Caco-2 (cell line): Measurements from ENCODE around the gene ASB10. TPM values are rescaled to one million over a fixed set of nuclear protein-coding genes. Genes with fewer than 3 reads are reported as not detected.

Experiments used
- BruUV-seq: library from RNA; stranded (reverse); fragments of 400-500 nt; replicated peaks from 2 replicates; lab custom pipeline; 2021; lab: Mats Ljungman, UMichigan
- CTCF ChIA-PET: fragments of 300-600 bp; sonication (Branson Sonifier 250); formaldehyde crosslinking; loops from one replicate; lab custom pipeline; 2022; ENCODE audit warnings: antibody characterized with exemption; lab: Charles Lee
- POLR2A ChIA-PET: fragments of 300-600 bp; sonication (Branson Sonifier 250); formaldehyde crosslinking; loops from one replicate; lab custom pipeline; 2022; ENCODE audit warnings: antibody characterized with exemption; lab: Charles Lee
- DNase-seq, 2 experiments: peaks; one replicate each; pipeline versions ENCODE4 v3.0.0 to v3.0.0-alpha.2; 2020 to 2022
- H3K27me3 ChIP-seq: replicated peaks from 2 replicates; pipeline ENCODE4 v1.6.0; 2011; ENCODE audit warnings: low read length; ENCODE audit not compliant: control insufficient read depth, insufficient read depth
- H3K36me3 ChIP-seq: 2 replicates; pipeline ENCODE4 v1.5.1; 2011; ENCODE audit warnings: low read length; ENCODE audit not compliant: control insufficient read depth, insufficient read depth
- H3K4me1 ChIP-seq: fragments of 250-450 bp; sonication (Bioruptor Pico); 2 replicates; pipeline ENCODE4 v1.5.1; 2020; ENCODE audit warnings: mild to moderate bottlenecking
- H3K4me3 ChIP-seq: 2 replicates; pipeline ENCODE4 v1.5.1; 2011; ENCODE audit warnings: low read depth, mild to moderate bottlenecking, control low read depth, low read length
- H3K9me3 ChIP-seq: fragments of 250-450 bp; sonication (Bioruptor Pico); 2 replicates; pipeline ENCODE4 v1.5.1; 2020; ENCODE audit warnings: mild to moderate bottlenecking, moderate library complexity
- H3K27ac Mint-ChIP-seq: one replicate; pipeline ENCODE4 v1.8.0; 2022; ENCODE audit warnings: mixed read lengths; ENCODE audit not compliant: unreplicated experiment
- H3K27me3 Mint-ChIP-seq: one replicate; pipeline ENCODE4 v1.8.0; 2022; ENCODE audit warnings: mixed read lengths; ENCODE audit not compliant: insufficient read depth, unreplicated experiment
- H3K36me3 Mint-ChIP-seq: one replicate; pipeline ENCODE4 v1.8.0; 2022; ENCODE audit warnings: mild to moderate bottlenecking, mixed read lengths; ENCODE audit not compliant: insufficient read depth, unreplicated experiment
- H3K4me1 Mint-ChIP-seq: one replicate; pipeline ENCODE4 v1.8.0; 2022; ENCODE audit warnings: low read depth, mixed read lengths; ENCODE audit not compliant: unreplicated experiment
- H3K4me3 Mint-ChIP-seq: one replicate; pipeline ENCODE4 v1.8.0; 2022; ENCODE audit warnings: mild to moderate bottlenecking, moderate library complexity, mixed read lengths; ENCODE audit not compliant: unreplicated experiment
- H3K9me3 Mint-ChIP-seq: one replicate; pipeline ENCODE4 v1.8.0; 2022; ENCODE audit warnings: mixed read lengths; ENCODE audit not compliant: unreplicated experiment
- intact Hi-C: fragments of 100-400 bp; cut with micrococcal nuclease; formaldehyde crosslinking; loops from one replicate; pipeline ENCODE4 v1.10.0; 2022; ENCODE audit not compliant: unreplicated experiment
- total RNA-seq: library from RNA; stranded (reverse); gene quantifications from 2 replicates; pipeline ENCODE4 v1.2.3, GENCODE V29; 2022
- TF ChIP-seq, protein P1 (sequence below), 2 experiments: fragments of 200-600 bp in 1 of 2; IDR thresholded peaks; 1 replicate in 1 of 2; 2 replicates in 1 of 2; pipeline versions ENCODE4 v1.5.1 to v1.8.0; 2011 to 2022; ENCODE audit warnings: antibody characterized with exemption in 1 of 2, control low read depth in 1 of 2, inconsistent platforms in 1 of 2, low read depth in 1 of 2, low read length in 1 of 2, mild to moderate bottlenecking in 1 of 2, moderate library complexity in 1 of 2; ENCODE audit not compliant: insufficient read depth in 1 of 2, severe bottlenecking in 1 of 2, unreplicated experiment in 1 of 2

ASB10 gene
- total RNA-seq, 1 experiment from 2014 or later: not detected

DNA sequence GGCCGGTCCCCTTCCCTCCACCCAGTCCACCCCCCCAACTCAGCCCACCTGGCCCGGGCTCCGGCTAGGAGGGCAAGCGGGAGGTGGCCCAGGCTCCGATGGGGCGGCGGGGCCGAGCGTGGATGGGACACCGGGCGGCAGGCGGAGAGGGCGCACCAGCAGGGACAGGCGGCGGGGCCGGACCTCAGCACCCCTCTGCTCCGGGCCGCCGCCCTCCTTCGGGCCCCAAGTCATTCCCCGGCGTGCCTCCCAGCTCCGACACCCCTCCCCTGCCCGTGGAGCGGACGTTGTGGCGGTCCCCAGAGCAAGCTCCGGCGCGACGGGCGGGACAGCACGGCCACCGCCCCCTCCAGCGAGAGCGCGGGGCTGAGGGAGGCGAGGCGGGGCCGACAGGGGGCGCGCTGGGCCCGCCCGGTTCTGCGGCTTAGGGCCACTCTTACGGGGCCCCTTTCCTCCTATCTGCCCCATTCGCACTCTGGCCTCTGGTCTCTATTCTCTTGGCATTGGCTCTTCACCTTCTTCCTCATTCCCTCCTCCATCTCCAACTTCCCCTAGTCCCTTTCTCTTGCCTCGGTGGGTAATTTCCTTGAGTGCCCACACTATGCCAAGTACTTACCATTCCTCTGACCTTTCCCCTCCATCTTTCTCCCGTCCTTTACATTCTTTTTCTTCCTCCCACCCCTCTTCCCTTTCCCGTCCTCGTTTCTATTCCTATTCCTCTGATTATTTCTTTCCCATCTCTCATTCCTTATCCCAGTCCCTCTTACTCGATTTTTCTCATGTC, 18.9 kb downstream of the ASB10 start:
- Histone ChIP-seq H3K36me3 (no peaks in the 10 kb centered on the region), H3K27me3 (peaks cover 13% of the 10 kb centered on the region), H3K4me1 (0 out of 2 replicates have a peak, but pooled peaks cover 4% of the 10 kb centered on the region), H3K4me3 (peak overlapping the region; percentile 40), H3K9me3 (no peaks in the 10 kb centered on the region)
- Mint-ChIP-seq H3K9me3 (no peaks in the 10 kb centered on the region), H3K27me3 (peaks cover 30% of the 10 kb centered on the region), H3K4me3 (peak overlapping the region; percentile 62), H3K27ac (no peak overlapping the region), H3K4me1 (peaks cover 5% of the 10 kb centered on the region), H3K36me3 (no peaks in the 10 kb centered on the region)
- BruUV-seq: no TSS peak
- DNase-seq: peak in 1 of 2 experiments; percentile 67
- ChIA-PET POLR2A (no interaction called here), CTCF (interaction anchor here (0.7 to 1.6 kb wide), 5 partner anchors 10 to 200 kb away, joined by 3 to 5 read pairs (median 4); no protein-coding TSS in a partner anchor)
- intact Hi-C loops: loop anchor here (1.0 kb wide), 1 partner anchor 44 kb away; no protein-coding TSS in a partner anchor
- TF ChIP-seq, protein P1, sequence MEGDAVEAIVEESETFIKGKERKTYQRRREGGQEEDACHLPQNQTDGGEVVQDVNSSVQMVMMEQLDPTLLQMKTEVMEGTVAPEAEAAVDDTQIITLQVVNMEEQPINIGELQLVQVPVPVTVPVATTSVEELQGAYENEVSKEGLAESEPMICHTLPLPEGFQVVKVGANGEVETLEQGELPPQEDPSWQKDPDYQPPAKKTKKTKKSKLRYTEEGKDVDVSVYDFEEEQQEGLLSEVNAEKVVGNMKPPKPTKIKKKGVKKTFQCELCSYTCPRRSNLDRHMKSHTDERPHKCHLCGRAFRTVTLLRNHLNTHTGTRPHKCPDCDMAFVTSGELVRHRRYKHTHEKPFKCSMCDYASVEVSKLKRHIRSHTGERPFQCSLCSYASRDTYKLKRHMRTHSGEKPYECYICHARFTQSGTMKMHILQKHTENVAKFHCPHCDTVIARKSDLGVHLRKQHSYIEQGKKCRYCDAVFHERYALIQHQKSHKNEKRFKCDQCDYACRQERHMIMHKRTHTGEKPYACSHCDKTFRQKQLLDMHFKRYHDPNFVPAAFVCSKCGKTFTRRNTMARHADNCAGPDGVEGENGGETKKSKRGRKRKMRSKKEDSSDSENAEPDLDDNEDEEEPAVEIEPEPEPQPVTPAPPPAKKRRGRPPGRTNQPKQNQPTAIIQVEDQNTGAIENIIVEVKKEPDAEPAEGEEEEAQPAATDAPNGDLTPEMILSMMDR (IDR thresholded peaks at IDR 0.05; ENCODE audit: insufficient read depth in 1 of 2, low read depth in 1 of 2, low read length in 1 of 2, severe bottlenecking in 1 of 2, unreplicated experiment in 1 of 2): peak; percentile 52 to 83

DNA sequence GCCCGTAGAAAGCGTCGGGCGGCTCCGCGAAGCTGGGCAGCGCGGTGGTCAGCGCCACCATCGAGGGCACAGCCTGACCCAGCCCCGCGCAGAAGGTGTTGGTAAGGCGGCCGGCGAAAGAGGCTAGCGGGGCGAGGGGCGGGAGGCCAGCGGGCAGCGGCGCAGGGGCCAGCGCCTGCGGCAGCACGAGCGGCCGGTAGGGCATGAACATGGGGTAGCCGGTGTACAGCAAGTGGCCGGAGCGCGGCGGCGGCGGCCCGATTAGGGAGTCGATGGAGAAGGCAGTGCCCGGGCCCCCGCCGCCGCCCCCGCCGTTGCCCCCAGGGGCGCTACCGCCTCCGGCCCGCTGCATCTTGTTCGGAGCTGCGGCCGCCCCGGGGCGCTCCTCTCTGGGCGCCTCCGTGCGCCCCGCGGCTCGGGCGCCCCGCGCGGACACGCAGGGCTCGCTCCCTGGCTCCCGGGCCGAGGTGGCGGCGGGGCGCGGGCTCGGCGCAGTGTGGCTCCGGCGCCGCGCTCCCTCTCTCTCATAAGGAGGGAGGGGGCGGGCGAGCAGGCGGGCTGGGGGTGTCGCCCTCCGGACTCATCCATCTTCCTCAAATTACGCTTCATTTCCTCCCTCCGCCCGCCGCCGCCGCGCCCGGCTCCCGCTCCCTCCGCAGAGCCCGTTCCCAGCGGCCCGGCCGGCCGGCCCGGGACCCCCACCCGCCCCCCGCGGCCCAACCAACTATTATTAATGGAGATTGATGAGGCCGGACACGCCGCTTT, 19.7 kb downstream of the ASB10 start, which contains the start of gene GBX1:
Gene GBX1, minus strand, starts transcription at position 498 of the 765 bp plus-strand sequence. Its CDS starts 146 bp downstream, at position 352.
- no peaks in the 10 kb centered on the region for H3K36me3 ChIP-seq
- peaks cover 15% of the 10 kb centered on the region for H3K27me3 ChIP-seq
- Mint-ChIP-seq H3K9me3 (no peaks in the 10 kb centered on the region), H3K27me3 (peaks cover 24% of the 10 kb centered on the region), H3K36me3 (no peaks in the 10 kb centered on the region), H3K4me1 (peaks cover 5% of the 10 kb centered on the region), H3K4me3 (peak within 1 kb of the TSS; percentile 62), H3K27ac (no peak within 1 kb of the TSS)
- TF ChIP-seq, protein P1 (IDR thresholded peaks at IDR 0.05; ENCODE audit: insufficient read depth in 1 of 2, low read depth in 1 of 2, low read length in 1 of 2, severe bottlenecking in 1 of 2, unreplicated experiment in 1 of 2): no peak
- peak in 1 of 2 experiments; percentile 50 for DNase-seq
- intact Hi-C loops: no loop called here
- H3K4me3 ChIP-seq: peak within 1 kb of the TSS; percentile 40
- no TSS peak for BruUV-seq
- H3K9me3 ChIP-seq: no peaks in the 10 kb centered on the region
- H3K4me1 ChIP-seq: 0 out of 2 replicates have a peak, but pooled peaks cover 4% of the 10 kb centered on the region
- CTCF ChIA-PET: interaction anchor here (0.7 to 2.2 kb wide), 4 partner anchors 11 to 146 kb away, joined by 3 to 5 read pairs (median 4); no protein-coding TSS in a partner anchor
- POLR2A ChIA-PET: no interaction called here
